CD4-positive, alpha-beta T cell treated with Interleukin-15 for 4 hours (primary cell): Measurements from ENCODE around the gene FNTB.
"Not testable (repeated sequence)": the region's sequence is repeated elsewhere in the genome, so short reads cannot be mapped to it uniquely, and the experiment has no call there.

Source experiments
- DNase-seq: peaks from one replicate; pipeline ENCODE4 v3.0.0-alpha.2; 2020; ENCODE audit warnings: low spot score

The FNTB gene

GRCh38 chr14:65054471-65055085 is 67.9 kb downstream of the FNTB start:
- DNase-seq: no peak

GRCh38 chr14:65057695-65058094 is 71.0 kb downstream of the FNTB start:
- DNase-seq: no peak

GRCh38 chr14:65062096-65063075 is 75.7 kb downstream of the FNTB start:
- no peak for DNase-seq

GRCh38 chr14:65065719-65066118 is 79.0 kb downstream of the FNTB start:
- DNase-seq: no peak

- DNase-seq: no peak
Observed at GRCh38 chr14:65069874-65070413, 83.2 kb downstream of the FNTB start.

- DNase-seq: no peak
Observed at GRCh38 chr14:65070471-65070976, 83.8 kb downstream of the FNTB start.

- no peak for DNase-seq
Observed at GRCh38 chr14:65071544-65071943, 84.8 kb downstream of the FNTB start.

GRCh38 chr14:65072256-65072655 is 85.6 kb downstream of the FNTB start:
- no peak for DNase-seq

- DNase-seq: no peak
Observed at GRCh38 chr14:65072937-65073336, 86.2 kb downstream of the FNTB start.

- no peak for DNase-seq
Observed at GRCh38 chr14:65073605-65074201, 87.0 kb downstream of the FNTB start.

- no peak for DNase-seq
Observed at GRCh38 chr14:65074449-65075150, 87.9 kb downstream of the FNTB start.

GRCh38 chr14:65075628-65076325 is 89.1 kb downstream of the FNTB start:
- no peak for DNase-seq

- DNase-seq: no peak
Observed at GRCh38 chr14:65077318-65077717, 90.6 kb downstream of the FNTB start.

GRCh38 chr14:65079201-65079600 is 92.5 kb downstream of the FNTB start:
- no peak for DNase-seq

GRCh38 chr14:65079768-65080167 is 93.1 kb downstream of the FNTB start:
- DNase-seq: no peak

- DNase-seq: no peak
Observed at GRCh38 chr14:65080960-65081747, 94.5 kb downstream of the FNTB start.

- no peak for DNase-seq
Observed at GRCh38 chr14:65082930-65083329, 96.2 kb downstream of the FNTB start.

GRCh38 chr14:65084554-65085505 is 98.1 kb downstream of the FNTB start:
- no peak for DNase-seq

GRCh38 chr14:65086686-65087085 is 100.0 kb downstream of the FNTB start:
- DNase-seq: not testable (repeated sequence)
